HG03571 (cell line): ENCODE results near the gene PGAP6.
"Not testable (repeated sequence)": the region's sequence is repeated elsewhere in the genome, so short reads cannot be mapped to it uniquely, and the experiment has no call there.

Source experiments
- ATAC-seq: cut with Tn5 transposase; IDR thresholded peaks from one replicate; pipeline ENCODE4 v1.9.1; 2021; ENCODE audit not compliant: unreplicated experiment

The PGAP6 gene

DNA sequence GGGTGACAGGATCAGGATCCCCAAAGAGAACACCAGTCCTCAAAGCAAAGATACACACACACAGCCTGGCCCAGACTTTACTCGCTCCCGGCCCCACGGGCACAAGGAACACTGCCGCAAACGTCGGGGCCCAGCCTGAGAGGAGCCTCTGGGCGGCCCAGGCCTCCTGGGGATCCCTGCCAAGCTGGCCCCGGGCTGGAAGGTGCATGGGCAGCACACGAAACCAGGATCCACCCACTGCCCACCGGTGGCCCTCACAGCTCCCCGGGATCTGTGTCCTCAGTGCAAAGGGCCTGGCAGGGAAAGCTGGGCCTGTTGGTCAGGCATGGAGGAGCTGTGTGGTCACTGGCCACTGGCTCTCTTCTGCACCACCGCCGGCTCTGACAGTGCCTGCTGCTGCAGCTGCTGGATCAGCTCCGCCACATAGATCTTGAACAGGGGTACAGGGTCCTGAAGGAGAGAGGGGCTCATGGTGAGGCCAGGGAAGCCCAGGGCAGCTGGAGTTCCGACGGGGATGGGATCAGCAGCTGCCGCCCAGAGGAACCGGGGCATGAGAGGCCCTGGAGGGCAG lies 14.4 kb downstream of the PGAP6 start:
- no peak for ATAC-seq

- ATAC-seq: no peak
Measured at GRCh38 chr16:366476-366875, 15.3 kb downstream of the PGAP6 start.

GRCh38 chr16:364595-365491 lies 16.9 kb downstream of the PGAP6 start:
- ATAC-seq: no peak

GRCh38 chr16:363766-364490 lies 17.9 kb downstream of the PGAP6 start:
- ATAC-seq: no peak

DNA sequence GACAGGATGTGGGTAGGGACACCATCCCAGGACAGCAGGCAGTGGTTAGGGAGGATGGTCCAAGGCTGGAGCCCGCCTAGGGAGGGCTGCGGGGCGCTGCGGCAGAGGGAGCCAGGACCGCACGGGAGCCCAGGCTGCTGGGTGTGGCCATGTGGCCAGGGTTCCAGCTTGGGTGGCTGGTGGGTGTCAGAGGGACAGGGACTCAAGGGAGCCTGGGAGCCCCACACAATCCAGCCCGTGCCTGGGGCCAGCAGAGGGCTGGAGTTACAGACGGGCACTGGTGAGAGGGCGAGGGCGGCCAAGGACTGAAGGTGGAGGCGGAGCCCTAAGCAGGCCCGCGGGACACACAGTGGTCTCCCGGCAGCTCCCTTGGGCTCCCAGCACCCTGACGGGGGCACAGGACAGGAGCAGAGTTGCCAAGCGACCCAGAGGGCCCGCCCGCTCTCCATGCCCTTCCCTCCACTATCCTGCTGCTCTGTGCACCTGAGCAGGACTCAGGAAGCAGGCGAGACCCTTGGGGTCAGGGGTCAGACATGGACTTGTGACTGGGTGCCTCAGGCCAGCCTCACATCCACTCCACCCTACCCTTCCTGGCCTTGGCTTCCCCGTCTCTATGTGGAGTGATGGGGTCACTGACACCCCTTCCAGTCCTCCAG lies 18.5 kb downstream of the PGAP6 start:
- no peak for ATAC-seq

GRCh38 chr16:362702-362999 lies 19.1 kb downstream of the PGAP6 start:
- not testable (repeated sequence) for ATAC-seq

GRCh38 chr16:361872-362701 lies 19.7 kb downstream of the PGAP6 start:
- ATAC-seq: peak; percentile 56

- no peak for ATAC-seq
Measured at GRCh38 chr16:361341-361871, 20.4 kb downstream of the PGAP6 start.

DNA sequence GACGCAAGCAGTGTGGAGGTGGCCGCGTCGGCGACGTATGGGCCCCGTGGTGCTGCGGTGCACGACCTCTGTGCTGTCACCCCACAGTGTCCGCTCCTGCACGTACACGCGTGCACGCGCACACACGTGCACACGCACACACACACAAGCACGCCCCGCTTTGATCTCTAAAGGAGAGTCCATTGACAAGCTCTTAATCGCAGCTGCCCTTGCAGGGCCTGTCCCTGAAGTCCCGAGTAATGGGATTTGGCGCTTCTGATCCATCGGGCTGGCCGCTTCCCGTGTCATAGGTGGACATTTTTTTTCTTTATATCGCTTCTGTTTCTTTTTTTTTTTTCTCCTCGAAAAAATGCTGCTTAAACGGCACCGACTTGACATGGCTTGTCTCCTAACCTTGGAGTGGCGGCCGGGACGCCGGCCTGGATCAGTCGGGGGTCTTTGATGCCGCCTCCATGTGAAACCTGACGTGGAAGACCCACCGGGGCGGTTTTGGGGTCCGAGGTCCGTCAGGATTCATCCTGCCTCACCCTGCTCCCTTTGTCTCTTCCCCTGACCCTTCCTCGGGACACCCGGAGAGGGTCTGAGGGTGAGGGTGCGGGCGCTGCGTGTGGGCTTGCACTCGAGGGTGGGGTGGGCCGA lies 21.0 kb downstream of the PGAP6 start:
- no peak for ATAC-seq

DNA sequence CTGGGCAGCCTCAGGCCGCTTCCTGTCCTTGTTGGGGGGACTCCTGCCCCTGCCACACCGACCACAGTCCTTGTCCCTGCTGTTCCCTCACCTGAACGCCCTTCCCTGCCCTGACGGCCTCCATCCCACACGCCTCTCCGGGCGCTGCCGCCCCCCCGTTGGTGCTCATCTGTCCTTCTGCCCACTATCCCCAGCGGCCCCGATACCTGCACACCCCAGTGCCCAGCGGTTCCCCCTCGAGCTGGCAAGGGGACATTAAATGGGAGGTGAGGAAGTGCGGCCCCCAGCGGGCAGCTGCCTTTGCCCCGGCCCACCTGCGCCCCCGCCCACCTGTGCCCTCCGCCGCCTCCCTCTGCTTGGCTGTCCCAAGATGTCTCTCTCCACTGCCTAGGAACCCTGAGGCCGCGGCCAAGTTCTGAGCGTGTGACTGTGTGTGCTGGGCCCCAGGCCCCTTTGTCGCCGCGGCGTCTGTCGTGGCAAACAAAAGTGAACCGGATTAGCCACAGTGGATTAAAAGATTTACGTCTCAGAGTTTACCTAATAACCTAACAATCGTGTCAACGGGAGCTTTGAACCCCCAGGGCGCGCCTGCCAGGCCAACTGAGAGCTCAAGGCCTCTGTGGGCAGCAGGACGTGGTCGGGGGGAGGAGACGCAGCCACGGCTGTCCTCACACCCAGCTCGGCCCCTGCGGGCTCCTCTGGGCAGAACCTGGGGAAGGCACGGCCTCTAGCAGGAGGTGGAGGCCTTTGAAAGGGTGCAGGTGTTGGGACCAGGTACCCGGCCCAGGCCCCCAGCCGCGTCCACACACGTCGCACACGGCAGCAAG lies 21.7 kb downstream of the PGAP6 start:
- ATAC-seq: no peak

GRCh38 chr16:359067-359763 lies 22.6 kb downstream of the PGAP6 start:
- no peak for ATAC-seq

DNA sequence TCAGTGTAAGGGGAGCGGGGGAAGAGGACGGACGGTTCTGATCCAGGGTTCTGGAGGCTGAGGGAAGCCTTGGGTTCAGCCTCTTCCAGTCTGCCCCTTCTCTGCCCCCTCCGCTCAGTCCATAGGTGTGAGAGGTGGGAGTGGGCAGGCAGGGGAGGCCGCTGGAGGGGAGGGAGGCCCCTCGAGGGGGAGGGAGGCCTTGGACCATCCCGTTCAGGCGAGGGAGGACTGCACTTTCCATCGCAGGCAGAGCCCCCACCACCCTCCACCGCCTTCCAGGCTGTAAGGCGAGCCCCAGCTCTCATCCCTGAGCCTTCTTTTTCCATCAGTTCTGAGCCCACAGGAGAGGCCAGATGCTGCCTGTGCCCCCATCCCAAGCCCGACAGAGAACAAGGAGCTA lies 25.0 kb downstream of the PGAP6 start:
- no peak for ATAC-seq

DNA sequence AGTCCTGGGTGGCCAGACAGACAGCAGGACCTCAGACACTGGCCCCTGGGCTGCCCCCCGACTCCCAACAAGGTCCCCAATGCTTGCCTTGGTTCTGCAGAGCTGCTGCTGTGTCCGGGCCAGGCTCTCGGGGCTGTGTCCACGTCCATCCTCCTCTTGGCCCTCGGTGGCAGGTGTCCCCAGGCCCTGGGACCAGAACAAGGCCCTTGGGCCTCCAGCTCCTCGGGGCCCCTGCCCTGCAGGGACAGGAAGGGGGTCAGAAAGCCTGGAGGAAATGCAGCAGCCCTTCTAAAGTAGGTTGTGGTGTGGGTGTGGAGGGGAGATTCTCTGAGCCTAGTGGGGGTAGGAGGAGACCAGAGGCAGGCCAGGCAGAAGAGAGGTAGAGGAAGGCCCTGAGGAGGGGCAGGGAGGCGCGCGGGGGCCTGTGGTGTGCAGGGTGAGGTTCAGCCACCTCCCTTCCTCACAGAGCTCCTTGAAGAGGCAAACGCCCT lies 26.8 kb downstream of the PGAP6 start:
- no peak for ATAC-seq

GRCh38 chr16:354291-354881 lies 27.4 kb downstream of the PGAP6 start:
- no peak for ATAC-seq

DNA sequence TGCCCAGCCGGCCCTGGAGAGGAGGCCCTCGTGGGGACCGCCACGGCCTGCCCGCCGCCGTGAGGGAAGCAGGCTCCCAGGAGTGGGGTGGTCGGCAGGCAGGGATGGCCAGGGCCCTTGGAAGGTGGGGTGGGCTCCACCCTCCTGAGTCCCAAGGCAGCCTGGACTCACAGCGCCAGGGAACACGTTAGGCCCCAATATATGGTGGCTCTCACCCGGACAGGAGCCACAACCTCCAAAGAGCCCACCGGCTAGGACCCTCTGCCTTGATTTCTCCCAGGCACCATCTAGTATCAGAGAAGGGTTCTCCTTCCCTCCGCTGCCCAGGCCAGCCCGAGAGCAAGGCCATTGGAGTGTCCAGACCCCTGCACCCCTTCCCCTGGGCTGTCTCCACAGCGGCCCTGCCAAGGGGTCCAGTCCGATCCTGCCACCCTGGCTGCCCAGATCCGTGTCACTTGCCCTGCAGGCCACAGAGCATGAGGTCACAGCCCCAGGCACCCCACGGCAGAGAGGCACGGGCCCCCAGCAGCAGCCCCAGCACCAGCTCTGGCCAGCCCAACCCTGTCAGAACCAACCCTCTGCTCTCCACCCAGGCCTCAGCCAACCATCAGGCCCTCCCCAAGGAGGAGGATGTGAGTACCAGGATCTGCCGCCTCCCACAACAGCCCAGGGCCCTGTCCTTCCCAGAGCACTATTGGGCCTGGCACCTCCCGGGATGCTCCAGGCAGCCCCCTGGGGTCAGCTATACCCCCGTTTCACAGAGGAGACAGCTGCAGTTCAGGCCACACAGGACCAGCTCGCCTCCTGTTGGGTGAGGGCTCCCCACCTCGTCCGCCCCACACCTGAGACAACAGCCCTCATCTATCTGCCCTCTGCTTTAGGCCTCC lies 28.1 kb downstream of the PGAP6 start:
- ATAC-seq: peak; percentile 4

- peak; percentile 47 for ATAC-seq
Measured at GRCh38 chr16:352547-353403, 29.0 kb downstream of the PGAP6 start, which contains the start of gene AXIN1. TSS of gene AXIN1 (minus strand) at chr16:352723. CDS start at chr16:347025, 5,698 bp downstream.
